HEK293 (cell line): ENCODE measurements around the gene GRM5.

Experiments
- BCL11A ChIP-seq: fragments of 450-650 bp; formaldehyde crosslinking; IDR thresholded peaks from 2 replicates; pipeline ENCODE4 v1.5.1; 2016; ENCODE audit warnings: low read depth, missing biosample characterization, missing genetic modification characterization
- HOXA7 ChIP-seq: sonication (generic); formaldehyde crosslinking; IDR thresholded peaks from 2 replicates; pipeline ENCODE4 v1.8.1; 2022; ENCODE audit warnings: missing genetic modification reagents, borderline replicate concordance
- SALL2 ChIP-seq: fragments of 450-650 bp; formaldehyde crosslinking; IDR thresholded peaks from 2 replicates; pipeline ENCODE4 v1.5.0; 2017; ENCODE audit warnings: missing biosample characterization, mild to moderate bottlenecking, missing genetic modification characterization, borderline replicate concordance
- TCF7L2 ChIP-seq: IDR thresholded peaks from 2 replicates; pipeline ENCODE4 v1.6.1; 2011; ENCODE audit warnings: low read depth, mild to moderate bottlenecking, inconsistent platforms, low read length, moderate library complexity, borderline replicate concordance
- ZEB2 ChIP-seq: fragments of 450-650 bp; formaldehyde crosslinking; IDR thresholded peaks from 2 replicates; pipeline ENCODE4 v1.5.1; 2016; ENCODE audit warnings: missing biosample characterization, missing genetic modification characterization
- ZFHX2 ChIP-seq: fragments of 450-650 bp; formaldehyde crosslinking; conservative IDR thresholded peaks from 2 replicates; pipeline ENCODE4 v1.5.1; 2016; ENCODE audit warnings: missing biosample characterization, missing genetic modification characterization
- ZNF140 ChIP-seq: fragments of 450-650 bp; formaldehyde crosslinking; IDR thresholded peaks from 2 replicates; pipeline ENCODE4 v1.5.1; 2016; ENCODE audit warnings: missing biosample characterization, missing genetic modification characterization
- ZNF202 ChIP-seq: fragments of 450-650 bp; formaldehyde crosslinking; IDR thresholded peaks from 2 replicates; pipeline ENCODE4 v1.5.1; 2016; ENCODE audit warnings: missing biosample characterization, missing genetic modification characterization, borderline replicate concordance
- ZNF266 ChIP-seq: fragments of 450-650 bp; formaldehyde crosslinking; IDR thresholded peaks from 2 replicates; pipeline ENCODE4 v1.5.1; 2016; ENCODE audit warnings: missing biosample characterization, missing genetic modification characterization, low read depth
- ZNF530 ChIP-seq: fragments of 450-650 bp; formaldehyde crosslinking; IDR thresholded peaks from 2 replicates; pipeline ENCODE4 v1.5.1; 2016; ENCODE audit warnings: low read depth, missing biosample characterization, missing genetic modification characterization
- ZNF560 ChIP-seq: fragments of 450-650 bp; formaldehyde crosslinking; IDR thresholded peaks from 2 replicates; pipeline ENCODE4 v1.5.1; 2017; ENCODE audit warnings: missing biosample characterization, missing genetic modification characterization, borderline replicate concordance
- TF ChIP-seq, protein P1 (sequence below): fragments of 450-650 bp; formaldehyde crosslinking; IDR thresholded peaks from 2 replicates; pipeline ENCODE4 v1.5.1; 2016; ENCODE audit warnings: missing biosample characterization, missing genetic modification characterization
- TF ChIP-seq, protein P2 (sequence below): fragments of 450-650 bp; formaldehyde crosslinking; IDR thresholded peaks from 2 replicates; pipeline ENCODE4 v1.5.1; 2016; ENCODE audit warnings: missing biosample characterization, missing genetic modification characterization
- TF ChIP-seq, protein P3 (sequence below): fragments of 450-650 bp; formaldehyde crosslinking; IDR thresholded peaks from 2 replicates; pipeline ENCODE4 v1.5.1; 2016; ENCODE audit warnings: missing biosample characterization, missing genetic modification characterization

DNA sequence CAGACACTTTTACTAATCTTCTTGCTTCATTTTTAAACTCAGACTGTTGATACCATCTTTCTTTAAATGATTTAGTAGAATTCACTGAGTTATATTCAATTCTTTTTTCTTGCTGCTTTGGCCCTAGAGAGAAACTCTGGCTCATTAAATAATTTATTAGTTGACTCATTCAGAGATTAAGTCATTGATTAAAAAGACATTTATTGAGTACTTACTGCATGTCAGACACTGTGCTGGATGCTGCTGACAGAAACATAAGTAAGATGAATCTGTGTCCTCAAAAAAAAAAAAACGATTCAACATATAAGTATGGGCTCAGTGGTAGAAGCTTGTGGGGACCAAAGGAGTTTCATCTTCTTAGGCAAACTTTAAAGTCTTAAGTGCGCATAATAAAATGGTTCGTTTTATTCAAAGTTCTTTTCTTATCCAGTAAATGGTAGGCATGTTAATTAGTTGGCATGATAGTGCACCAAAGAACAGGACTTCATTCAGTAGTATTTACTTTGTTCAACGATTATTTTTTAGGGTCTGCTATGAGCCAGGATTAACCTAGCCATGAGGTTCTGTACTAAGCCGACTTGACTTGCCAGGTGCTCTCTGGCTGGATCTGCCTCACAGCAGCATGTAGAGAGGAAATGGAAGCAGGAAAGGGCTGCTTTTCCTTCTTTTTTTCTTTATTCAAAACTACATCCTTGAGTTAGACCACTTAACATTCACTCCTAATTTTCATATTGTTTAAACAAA, 447.3 kb downstream of the GRM5 start:
- TF ChIP-seq ZNF266 (tag by site-specific recombination) (no peak), ZNF140 (tag by site-specific recombination) (no peak), SALL2 (tag by site-specific recombination) (no peak), ZFHX2 (no peak), ZNF530 (tag by site-specific recombination) (no peak), HOXA7 (no peak), ZNF202 (tag by site-specific recombination) (no peak), ZNF560 (no peak), ZEB2 (tag by site-specific recombination) (no peak), TCF7L2 (no peak), BCL11A (tag by site-specific recombination) (no peak)
- TF ChIP-seq, protein P1, sequence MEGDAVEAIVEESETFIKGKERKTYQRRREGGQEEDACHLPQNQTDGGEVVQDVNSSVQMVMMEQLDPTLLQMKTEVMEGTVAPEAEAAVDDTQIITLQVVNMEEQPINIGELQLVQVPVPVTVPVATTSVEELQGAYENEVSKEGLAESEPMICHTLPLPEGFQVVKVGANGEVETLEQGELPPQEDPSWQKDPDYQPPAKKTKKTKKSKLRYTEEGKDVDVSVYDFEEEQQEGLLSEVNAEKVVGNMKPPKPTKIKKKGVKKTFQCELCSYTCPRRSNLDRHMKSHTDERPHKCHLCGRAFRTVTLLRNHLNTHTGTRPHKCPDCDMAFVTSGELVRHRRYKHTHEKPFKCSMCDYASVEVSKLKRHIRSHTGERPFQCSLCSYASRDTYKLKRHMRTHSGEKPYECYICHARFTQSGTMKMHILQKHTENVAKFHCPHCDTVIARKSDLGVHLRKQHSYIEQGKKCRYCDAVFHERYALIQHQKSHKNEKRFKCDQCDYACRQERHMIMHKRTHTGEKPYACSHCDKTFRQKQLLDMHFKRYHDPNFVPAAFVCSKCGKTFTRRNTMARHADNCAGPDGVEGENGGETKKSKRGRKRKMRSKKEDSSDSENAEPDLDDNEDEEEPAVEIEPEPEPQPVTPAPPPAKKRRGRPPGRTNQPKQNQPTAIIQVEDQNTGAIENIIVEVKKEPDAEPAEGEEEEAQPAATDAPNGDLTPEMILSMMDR: no peak
- TF ChIP-seq, protein P2, sequence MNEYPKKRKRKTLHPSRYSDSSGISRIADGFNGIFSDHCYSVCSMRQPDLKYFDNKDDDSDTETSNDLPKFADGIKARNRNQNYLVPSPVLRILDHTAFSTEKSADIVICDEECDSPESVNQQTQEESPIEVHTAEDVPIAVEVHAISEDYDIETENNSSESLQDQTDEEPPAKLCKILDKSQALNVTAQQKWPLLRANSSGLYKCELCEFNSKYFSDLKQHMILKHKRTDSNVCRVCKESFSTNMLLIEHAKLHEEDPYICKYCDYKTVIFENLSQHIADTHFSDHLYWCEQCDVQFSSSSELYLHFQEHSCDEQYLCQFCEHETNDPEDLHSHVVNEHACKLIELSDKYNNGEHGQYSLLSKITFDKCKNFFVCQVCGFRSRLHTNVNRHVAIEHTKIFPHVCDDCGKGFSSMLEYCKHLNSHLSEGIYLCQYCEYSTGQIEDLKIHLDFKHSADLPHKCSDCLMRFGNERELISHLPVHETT (tag by site-specific recombination): no peak
- TF ChIP-seq, protein P3, sequence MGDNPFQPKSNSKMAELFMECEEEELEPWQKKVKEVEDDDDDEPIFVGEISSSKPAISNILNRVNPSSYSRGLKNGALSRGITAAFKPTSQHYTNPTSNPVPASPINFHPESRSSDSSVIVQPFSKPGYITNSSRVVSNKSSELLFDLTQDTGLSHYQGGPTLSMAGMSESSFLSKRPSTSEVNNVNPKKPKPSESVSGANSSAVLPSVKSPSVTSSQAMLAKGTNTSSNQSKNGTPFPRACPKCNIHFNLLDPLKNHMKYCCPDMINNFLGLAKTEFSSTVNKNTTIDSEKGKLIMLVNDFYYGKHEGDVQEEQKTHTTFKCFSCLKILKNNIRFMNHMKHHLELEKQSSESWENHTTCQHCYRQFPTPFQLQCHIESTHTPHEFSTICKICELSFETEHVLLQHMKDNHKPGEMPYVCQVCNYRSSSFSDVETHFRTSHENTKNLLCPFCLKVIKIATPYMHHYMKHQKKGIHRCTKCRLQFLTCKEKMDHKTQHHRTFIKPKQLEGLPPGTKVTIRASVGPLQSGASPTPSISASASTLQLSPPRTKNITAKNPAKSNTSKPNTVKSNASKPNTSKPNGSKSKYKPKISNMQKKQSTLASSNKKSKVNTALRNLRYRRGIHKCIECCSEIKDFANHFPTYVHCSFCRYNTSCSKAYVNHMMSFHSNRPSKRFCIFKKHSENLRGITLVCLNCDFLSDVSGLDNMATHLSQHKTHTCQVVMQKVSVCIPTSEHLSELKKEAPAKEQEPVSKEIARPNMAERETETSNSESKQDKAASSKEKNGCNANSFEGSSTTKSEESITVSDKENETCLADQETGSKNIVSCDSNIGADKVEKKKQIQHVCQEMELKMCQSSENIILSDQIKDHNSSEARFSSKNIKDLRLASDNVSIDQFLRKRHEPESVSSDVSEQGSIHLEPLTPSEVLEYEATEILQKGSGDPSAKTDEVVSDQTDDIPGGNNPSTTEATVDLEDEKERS (tag by site-specific recombination): no peak
